Measurements from ENCODE around the gene ITPR1. TPM values are rescaled to one million over a fixed set of nuclear protein-coding genes. Genes with fewer than 3 reads are reported as not detected.

ITPR1 gene
- polyA plus RNA-seq, 1 of the 3 experiments (the other 2 are of a cell fraction) = 5.9 TPM

DNA sequence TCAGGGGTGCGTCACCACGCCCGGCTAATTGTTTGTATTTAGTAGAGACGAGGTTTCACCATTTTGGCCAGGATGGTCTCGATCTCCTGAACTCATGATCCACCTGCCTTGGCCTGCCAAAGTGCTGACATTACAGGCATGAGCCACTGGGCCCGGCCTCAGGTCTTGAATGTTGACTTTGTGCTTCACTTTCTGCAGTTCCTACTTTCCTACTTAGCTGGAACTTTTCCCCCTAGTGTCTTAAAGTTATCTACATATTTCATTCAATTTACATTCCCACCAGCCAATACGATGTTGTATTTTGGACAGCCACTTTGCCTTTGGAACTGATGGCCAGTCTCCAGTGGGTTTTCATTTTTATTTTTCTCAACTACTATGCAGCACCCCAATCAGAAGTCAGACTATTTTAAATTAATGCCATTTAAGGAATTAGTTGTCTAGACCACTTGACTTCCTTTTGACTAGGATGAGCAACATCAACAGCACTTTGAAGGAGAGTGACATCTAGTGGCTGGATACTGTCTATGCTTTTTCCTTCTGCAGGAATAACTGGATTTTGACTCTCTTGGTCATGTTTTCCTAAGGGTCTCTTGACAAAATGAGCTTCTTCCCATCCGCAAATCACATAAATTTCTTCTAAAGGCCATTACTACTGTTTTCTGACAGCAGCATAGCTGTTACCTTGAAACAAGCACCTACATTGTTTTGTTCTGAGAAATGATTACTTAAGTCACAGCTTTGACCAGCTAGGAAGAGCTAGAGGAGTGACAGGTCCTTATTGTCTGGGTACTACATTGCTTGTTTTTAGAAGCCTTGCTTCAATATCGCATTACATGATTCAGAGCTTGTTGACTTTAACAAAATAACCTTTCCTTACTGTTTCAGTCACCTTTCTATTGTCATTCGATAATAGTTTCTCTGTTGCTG lies 140.2 kb downstream of the ITPR1 start:
- Histone ChIP-seq H3K4me3 (ENCODE audit: low read depth in 2 of 2, low read length in 1 of 2) (no peak overlapping the region; a peak in 1 of 4 replicates), H3K9ac (no peak overlapping the region), H3K4me2 (no peak overlapping the region), H3K9me3 (no peaks in the 10 kb centered on the region), H3K36me3 (replicated peaks in 1 of 2; ENCODE audit: control insufficient read depth in 1 of 2, insufficient read depth in 2 of 2, low read length in 1 of 2) (peaks cover 0 to 2% of the 10 kb centered on the region in 2 experiments), H4K20me1 (ENCODE audit: insufficient read depth) (no peaks in the 10 kb centered on the region), H3K9me2 (no peaks in the 10 kb centered on the region), H3K4me1 (ENCODE audit: control insufficient read depth in 1 of 2, insufficient read depth in 2 of 2, low read depth in 1 of 2, low read length in 1 of 2) (no peaks in the 10 kb centered on the region), H2AFZ (ENCODE audit: low read depth) (no peak overlapping the region), H3F3A (replicated peaks; ENCODE audit: insufficient read depth) (no peaks in the 10 kb centered on the region), H3K27me3 (ENCODE audit: insufficient read depth) (no peaks in the 10 kb centered on the region), H3K79me2 (ENCODE audit: insufficient read depth) (no peaks in the 10 kb centered on the region), H3K27ac (ENCODE audit: low read depth in 2 of 2, low read length in 1 of 2) (no peak overlapping the region)
- peak; percentile 66 for DNase-seq
- TF ChIP-seq SMC3 (IDR thresholded peaks at IDR 0.05; ENCODE audit: low read depth, low read length) (peak; percentile 94), RAD21 (IDR thresholded peaks at IDR 0.05; ENCODE audit: low read length) (peak; percentile 96)
- TF ChIP-seq, protein P1, sequence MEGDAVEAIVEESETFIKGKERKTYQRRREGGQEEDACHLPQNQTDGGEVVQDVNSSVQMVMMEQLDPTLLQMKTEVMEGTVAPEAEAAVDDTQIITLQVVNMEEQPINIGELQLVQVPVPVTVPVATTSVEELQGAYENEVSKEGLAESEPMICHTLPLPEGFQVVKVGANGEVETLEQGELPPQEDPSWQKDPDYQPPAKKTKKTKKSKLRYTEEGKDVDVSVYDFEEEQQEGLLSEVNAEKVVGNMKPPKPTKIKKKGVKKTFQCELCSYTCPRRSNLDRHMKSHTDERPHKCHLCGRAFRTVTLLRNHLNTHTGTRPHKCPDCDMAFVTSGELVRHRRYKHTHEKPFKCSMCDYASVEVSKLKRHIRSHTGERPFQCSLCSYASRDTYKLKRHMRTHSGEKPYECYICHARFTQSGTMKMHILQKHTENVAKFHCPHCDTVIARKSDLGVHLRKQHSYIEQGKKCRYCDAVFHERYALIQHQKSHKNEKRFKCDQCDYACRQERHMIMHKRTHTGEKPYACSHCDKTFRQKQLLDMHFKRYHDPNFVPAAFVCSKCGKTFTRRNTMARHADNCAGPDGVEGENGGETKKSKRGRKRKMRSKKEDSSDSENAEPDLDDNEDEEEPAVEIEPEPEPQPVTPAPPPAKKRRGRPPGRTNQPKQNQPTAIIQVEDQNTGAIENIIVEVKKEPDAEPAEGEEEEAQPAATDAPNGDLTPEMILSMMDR (IDR thresholded peaks at IDR 0.05) = peak; percentile 94
- TF ChIP-seq, protein P2, sequence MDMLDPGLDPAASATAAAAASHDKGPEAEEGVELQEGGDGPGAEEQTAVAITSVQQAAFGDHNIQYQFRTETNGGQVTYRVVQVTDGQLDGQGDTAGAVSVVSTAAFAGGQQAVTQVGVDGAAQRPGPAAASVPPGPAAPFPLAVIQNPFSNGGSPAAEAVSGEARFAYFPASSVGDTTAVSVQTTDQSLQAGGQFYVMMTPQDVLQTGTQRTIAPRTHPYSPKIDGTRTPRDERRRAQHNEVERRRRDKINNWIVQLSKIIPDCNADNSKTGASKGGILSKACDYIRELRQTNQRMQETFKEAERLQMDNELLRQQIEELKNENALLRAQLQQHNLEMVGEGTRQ (IDR thresholded peaks at IDR 0.05; ENCODE audit: borderline replicate concordance, low read depth, low read length) = no peak
- TF ChIP-seq, protein P3, sequence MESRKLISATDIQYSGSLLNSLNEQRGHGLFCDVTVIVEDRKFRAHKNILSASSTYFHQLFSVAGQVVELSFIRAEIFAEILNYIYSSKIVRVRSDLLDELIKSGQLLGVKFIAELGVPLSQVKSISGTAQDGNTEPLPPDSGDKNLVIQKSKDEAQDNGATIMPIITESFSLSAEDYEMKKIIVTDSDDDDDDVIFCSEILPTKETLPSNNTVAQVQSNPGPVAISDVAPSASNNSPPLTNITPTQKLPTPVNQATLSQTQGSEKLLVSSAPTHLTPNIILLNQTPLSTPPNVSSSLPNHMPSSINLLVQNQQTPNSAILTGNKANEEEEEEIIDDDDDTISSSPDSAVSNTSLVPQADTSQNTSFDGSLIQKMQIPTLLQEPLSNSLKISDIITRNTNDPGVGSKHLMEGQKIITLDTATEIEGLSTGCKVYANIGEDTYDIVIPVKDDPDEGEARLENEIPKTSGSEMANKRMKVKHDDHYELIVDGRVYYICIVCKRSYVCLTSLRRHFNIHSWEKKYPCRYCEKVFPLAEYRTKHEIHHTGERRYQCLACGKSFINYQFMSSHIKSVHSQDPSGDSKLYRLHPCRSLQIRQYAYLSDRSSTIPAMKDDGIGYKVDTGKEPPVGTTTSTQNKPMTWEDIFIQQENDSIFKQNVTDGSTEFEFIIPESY (IDR thresholded peaks at IDR 0.05; ENCODE audit: borderline replicate concordance, low read depth) = no peak
- ChIA-PET CTCF (interaction anchor here (0.6 to 6.5 kb wide), 83 partner anchors 9 to 1433 kb away, joined by 3 to 117 read pairs (median 4); partner anchors contain the start of genes ITPR1 and SUMF1), POLR2A (interaction anchor here (0.9 kb wide), 2 partner anchors 140 to 283 kb away, joined by 3 to 4 read pairs; partner anchors contain the start of gene ITPR1)
- 63% methylated on average over 10 of the region's 10 CpGs for WGBS (ENCODE audit: low lambda C conversion rate)

DNA sequence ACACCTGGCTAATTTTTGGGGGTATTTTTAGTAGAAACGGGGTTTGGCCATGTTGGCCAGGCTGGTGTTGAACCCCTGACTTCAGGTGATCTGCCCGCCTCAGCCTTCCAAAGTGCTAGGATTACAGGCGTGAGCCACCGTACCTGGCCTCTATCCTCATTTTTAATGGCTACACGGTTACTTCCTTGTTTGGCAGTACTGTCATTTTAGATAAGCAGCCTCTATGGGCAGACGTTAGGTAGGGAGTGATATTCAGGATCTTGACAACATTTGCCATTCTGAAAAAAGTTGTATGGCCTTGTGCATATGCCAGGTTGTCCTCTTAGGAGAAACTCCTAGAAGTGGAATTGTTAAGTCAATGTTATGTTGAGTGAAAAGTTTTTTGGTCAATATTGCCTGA lies 141.7 kb downstream of the ITPR1 start:
- POLR2A ChIA-PET = no interaction called here
- Histone ChIP-seq H3K4me2 (no peak overlapping the region), H3F3A (replicated peaks; ENCODE audit: insufficient read depth) (no peaks in the 10 kb centered on the region), H3K27me3 (ENCODE audit: insufficient read depth) (no peaks in the 10 kb centered on the region), H3K4me1 (ENCODE audit: control insufficient read depth in 1 of 2, insufficient read depth in 2 of 2, low read depth in 1 of 2, low read length in 1 of 2) (no peaks in the 10 kb centered on the region), H3K79me2 (ENCODE audit: insufficient read depth) (no peaks in the 10 kb centered on the region), H3K9me2 (no peaks in the 10 kb centered on the region), H3K9me3 (no peaks in the 10 kb centered on the region), H3K36me3 (replicated peaks in 1 of 2; ENCODE audit: control insufficient read depth in 1 of 2, insufficient read depth in 2 of 2, low read length in 1 of 2) (peaks cover 0 to 2% of the 10 kb centered on the region in 2 experiments), H3K9ac (no peak overlapping the region), H4K20me1 (ENCODE audit: insufficient read depth) (no peaks in the 10 kb centered on the region), H3K27ac (ENCODE audit: low read depth in 2 of 2, low read length in 1 of 2) (no peak overlapping the region), H3K4me3 (ENCODE audit: low read depth in 2 of 2, low read length in 1 of 2) (no peak overlapping the region), H2AFZ (ENCODE audit: low read depth) (no peak overlapping the region)
- no peak for DNase-seq
- TF ChIP-seq RAD21 (IDR thresholded peaks at IDR 0.05; ENCODE audit: low read length) (no peak), EZH2phosphoT487 (IDR thresholded peaks at IDR 0.05; ENCODE audit: borderline replicate concordance, low read depth) (no peak), FOXJ3 (CRISPR knock-in tag; IDR thresholded peaks at IDR 0.05) (no peak), NRF1 (IDR thresholded peaks at IDR 0.05; ENCODE audit: low read depth, low read length) (no peak), MEF2A (IDR thresholded peaks at IDR 0.05; ENCODE audit: borderline replicate concordance, low read depth) (no peak), RXRA (IDR thresholded peaks at IDR 0.05; ENCODE audit: borderline replicate concordance, low read depth) (no peak), RCOR1 (IDR thresholded peaks at IDR 0.05; ENCODE audit: low read length) (no peak), SMC3 (IDR thresholded peaks at IDR 0.05; ENCODE audit: low read depth, low read length) (no peak)
- TF ChIP-seq, protein P2 (IDR thresholded peaks at IDR 0.05; ENCODE audit: borderline replicate concordance, low read depth, low read length) = no peak
- TF ChIP-seq, protein P4, sequence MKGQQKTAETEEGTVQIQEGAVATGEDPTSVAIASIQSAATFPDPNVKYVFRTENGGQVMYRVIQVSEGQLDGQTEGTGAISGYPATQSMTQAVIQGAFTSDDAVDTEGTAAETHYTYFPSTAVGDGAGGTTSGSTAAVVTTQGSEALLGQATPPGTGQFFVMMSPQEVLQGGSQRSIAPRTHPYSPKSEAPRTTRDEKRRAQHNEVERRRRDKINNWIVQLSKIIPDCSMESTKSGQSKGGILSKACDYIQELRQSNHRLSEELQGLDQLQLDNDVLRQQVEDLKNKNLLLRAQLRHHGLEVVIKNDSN (IDR thresholded peaks at IDR 0.05; ENCODE audit: borderline replicate concordance, low read depth) = no peak
- TF ChIP-seq, protein P5, sequence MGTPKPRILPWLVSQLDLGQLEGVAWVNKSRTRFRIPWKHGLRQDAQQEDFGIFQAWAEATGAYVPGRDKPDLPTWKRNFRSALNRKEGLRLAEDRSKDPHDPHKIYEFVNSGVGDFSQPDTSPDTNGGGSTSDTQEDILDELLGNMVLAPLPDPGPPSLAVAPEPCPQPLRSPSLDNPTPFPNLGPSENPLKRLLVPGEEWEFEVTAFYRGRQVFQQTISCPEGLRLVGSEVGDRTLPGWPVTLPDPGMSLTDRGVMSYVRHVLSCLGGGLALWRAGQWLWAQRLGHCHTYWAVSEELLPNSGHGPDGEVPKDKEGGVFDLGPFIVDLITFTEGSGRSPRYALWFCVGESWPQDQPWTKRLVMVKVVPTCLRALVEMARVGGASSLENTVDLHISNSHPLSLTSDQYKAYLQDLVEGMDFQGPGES (IDR thresholded peaks at IDR 0.05; ENCODE audit: low read depth, low read length) = no peak
- WGBS (ENCODE audit: low lambda C conversion rate) = 79% methylated on average over 6 of the region's 6 CpGs
- CTCF ChIA-PET = interaction anchor here (2.4 to 6.5 kb wide), 3 partner anchors 11 to 284 kb away, joined by 17 to 117 read pairs (median 22); no protein-coding TSS in a partner anchor

Data from SK-N-SH (cell line).